Left colon (tissue), 2 donors: ENCODE measurements around the gene FAM81A. TPM values are rescaled to one million over a fixed set of nuclear protein-coding genes. Genes with fewer than 3 reads are reported as not detected.

ENCODE experiments used
- ATAC-seq: fragments of 200-7000 bp; cut with Tn5 transposase; one replicate; pipeline ENCODE4 v1.9.1; 2020; ENCODE audit warnings: mild to moderate bottlenecking, moderate library complexity
- DNase-seq, 2 donors: peaks; one replicate each; pipeline ENCODE4 v3.0.0-alpha.2; 2020
- intact Hi-C, 2 donors: fragments of 100-400 bp; cut with DNase I in 1 of 2; cut with micrococcal nuclease in 1 of 2; formaldehyde crosslinking; loops; one replicate each; pipeline versions ENCODE4 v1.11.2 to v1.14.0; 2022; cut with DNase I, micrococcal nuclease
- total RNA-seq, 2 donors: library from RNA; stranded (reverse); fragmentation: NEBNext Ultra II Directional; extraction: Animal tissue kit (Norgen Biotek cat#: 25700); gene quantifications; one replicate each; pipeline ENCODE4 v1.2.1, GENCODE V29; 2021
- donor health status: DM: no; HTN: no; CAD: no.
- donor health status: DM: yes; HTN: yes; CAD: no.

Gene FAM81A
- total RNA-seq, 2 donors from 2014 or later, result 9.0 to 9.2 TPM

- intact Hi-C loops, result no loop called here
- ATAC-seq (no peak), DNase-seq (no peak)
Observed at GRCh38 chr15:59528429-59528828, 90.4 kb downstream of the FAM81A start.

- ATAC-seq, result peak; percentile 70
- intact Hi-C loops, result no loop called here
- DNase-seq, result peak; percentile 86
Observed at GRCh38 chr15:59528961-59529402, 91.0 kb downstream of the FAM81A start.

DNA sequence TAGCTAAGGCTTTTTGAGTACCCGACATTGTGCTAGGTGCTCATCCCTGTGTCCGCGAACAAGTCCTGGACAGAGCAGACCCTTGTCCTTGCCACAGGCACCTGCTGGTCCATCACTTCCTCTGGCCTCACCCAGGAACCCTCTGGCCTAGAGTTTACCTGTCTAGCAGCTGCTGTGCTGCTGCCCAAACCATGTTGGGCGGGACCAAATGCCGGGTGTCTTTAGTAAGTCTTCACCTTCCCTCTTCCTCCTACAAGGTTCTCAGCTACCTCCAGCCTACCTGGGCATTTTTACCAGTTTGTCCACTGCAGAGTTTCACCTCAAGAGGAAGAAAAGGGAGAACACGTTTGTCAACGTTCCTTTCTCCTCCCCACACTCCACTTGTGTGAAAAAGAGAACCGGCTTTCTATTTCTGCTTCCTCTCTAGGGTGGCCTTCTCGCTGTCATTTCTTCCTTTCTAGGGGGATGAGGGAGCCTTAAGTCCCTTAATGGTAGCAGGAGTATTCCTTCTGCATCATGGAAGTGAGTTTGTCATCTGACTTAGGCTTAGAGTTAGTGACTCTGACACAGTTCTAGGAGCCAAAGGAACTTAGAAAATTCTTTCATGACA, 93.2 kb downstream of the FAM81A start:
- peak; percentile 38 for ATAC-seq
- DNase-seq, result peak in 1 of 2 donors; percentile 59
- intact Hi-C loops, result no loop called here

GRCh38 chr15:59532770-59533379, 94.9 kb downstream of the FAM81A start:
- intact Hi-C loops, result no loop called here
- peak in 1 of 2 donors; percentile 45 for DNase-seq
- ATAC-seq, result peak; percentile 32

- DNase-seq (no peak), ATAC-seq (no peak)
- intact Hi-C loops, result no loop called here
Observed at GRCh38 chr15:59536553-59536952, 98.6 kb downstream of the FAM81A start.

DNA sequence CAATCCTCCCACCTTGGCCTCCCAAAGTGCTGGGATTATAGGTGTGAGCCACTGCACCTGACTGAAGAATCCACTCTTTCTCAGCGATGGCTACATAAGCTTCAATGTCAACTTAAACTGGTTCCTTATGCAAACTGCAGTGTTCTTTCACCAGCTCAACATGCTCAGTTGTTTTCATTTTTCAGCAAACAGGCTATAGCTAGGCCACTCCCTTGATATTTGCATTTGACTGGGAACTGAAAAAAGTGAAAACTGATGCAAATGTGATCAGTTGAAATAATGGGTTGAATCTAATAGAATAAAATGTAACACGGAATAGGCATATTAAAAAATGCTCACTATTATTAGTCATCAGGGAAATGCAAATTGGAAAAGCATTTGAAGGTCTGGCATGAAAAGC, 99.4 kb downstream of the FAM81A start:
- intact Hi-C loops, result no loop called here
- ATAC-seq (no peak), DNase-seq (no peak)

GRCh38 chr15:59538494-59538893, 100.5 kb downstream of the FAM81A start:
- ATAC-seq, result no peak
- DNase-seq, result no peak
- intact Hi-C loops, result no loop called here

GRCh38 chr15:59539799-59540198, 101.8 kb downstream of the FAM81A start:
- ATAC-seq (peak; percentile 37), DNase-seq (no peak)
- intact Hi-C loops, result no loop called here

DNA sequence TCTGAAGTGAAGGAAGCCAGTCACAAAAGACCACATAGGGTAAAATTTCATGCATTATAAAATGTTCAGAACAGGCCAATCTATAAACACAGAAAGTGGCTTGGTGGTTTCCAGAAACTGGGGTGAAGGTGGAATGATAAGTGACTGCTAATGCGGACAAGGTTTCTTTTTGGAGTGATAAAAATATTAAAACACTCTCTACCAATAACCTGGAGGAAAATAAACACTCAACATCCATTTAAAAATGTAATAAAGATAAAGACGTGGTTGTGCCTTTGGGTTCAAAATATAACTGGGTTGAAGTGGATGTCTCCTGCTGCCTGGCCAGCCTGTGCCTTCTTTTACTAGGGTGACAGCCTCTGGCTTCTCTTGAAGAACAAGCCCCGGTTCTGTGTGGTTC, 102.7 kb downstream of the FAM81A start:
- ATAC-seq (peak; percentile 61), DNase-seq (peak in 1 of 2 donors; percentile 18)
- intact Hi-C loops, result no loop called here

DNA sequence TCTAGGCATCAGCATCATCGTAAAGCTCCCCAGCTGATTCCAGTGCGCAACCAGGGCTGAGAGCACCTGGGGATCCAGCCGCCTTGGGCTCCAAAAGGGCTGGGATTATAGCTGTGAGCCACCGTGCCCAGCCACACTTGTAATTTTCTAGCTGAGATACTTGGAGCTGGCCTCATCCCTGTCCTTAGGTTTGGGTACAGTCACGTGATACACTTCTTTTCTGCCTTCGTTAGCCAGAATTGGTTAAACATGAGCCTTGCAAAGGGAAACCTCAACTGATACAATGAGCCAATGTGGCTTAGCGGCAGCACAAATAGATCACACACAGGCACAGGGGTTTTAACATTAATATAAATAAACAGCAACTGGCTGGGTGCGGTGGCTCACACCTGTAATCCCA, 103.8 kb downstream of the FAM81A start:
- DNase-seq, result peak in 1 of 2 donors; percentile 4
- intact Hi-C loops, result no loop called here
- ATAC-seq, result no peak

DNA sequence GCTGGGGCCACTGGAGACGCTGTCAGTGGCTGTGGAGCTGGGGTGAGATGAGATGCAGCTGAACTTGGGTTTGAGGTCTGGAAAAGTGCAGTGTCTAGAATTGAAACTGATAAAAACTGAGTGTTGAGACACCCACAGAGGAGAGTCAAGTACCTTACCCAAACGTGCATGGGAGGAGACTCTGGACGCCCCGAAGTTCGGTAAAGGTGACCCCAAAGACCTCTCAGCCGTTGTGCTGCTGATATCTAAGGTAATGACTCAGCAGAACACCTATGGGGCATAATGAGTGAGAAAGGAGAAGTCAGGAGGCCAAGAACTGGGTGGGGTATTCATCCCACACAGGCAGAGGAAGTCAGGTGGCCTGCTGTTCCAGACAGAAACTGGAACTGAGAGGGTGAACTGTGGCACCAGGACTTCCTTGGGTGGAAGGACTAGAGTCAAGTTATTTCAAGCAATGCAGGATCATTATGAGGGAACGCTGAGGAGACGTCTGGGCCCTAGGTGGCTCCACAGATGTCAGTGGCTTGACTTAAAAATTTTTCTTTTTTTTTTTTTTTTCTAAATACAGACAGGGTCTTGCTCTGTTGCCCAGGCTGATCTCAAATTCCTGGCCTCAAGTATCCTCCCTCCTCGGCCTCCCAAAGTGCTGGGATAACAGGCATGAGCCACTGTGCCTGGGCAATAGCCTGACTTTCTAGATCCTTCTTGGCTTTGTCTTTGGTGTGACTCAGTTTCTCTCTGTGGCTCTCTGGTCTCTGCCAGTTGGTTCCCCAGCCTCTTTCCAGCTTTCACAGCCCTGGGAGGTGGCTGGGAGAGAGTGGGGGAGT, 105.9 kb downstream of the FAM81A start:
- intact Hi-C loops, result no loop called here
- peak; percentile 32 to 62 for DNase-seq
- ATAC-seq, result peak; percentile 68

DNA sequence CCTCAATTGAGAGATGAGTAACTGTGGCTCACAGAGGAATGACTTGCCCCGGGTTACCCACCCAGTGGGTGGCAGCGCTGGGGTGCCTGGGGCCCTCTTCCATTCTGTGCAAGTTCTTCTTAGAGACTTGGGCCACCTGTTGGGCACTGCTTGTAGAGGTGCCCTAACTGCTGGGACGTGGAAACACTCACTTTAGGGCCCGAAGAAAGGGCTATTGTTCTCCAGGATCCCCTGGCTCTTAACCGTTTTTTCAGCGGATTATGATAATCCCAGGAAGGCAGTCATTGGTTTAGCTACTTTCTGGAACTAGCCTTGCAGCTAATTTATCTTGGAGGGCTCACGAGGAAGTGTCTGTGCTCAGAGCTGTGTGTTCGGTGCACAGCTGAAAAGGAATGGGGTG, 107.6 kb downstream of the FAM81A start:
- peak in 1 of 2 donors; percentile 4 for DNase-seq
- peak; percentile 2 for ATAC-seq
- intact Hi-C loops, result no loop called here

GRCh38 chr15:59548501-59549226, 110.7 kb downstream of the FAM81A start:
- intact Hi-C loops, result no loop called here
- DNase-seq, result no peak
- ATAC-seq, result peak; percentile 32

- peak; percentile 74 for ATAC-seq
- DNase-seq, result no peak
- intact Hi-C loops, result no loop called here
Observed at GRCh38 chr15:59549301-59550185, 111.6 kb downstream of the FAM81A start.

DNA sequence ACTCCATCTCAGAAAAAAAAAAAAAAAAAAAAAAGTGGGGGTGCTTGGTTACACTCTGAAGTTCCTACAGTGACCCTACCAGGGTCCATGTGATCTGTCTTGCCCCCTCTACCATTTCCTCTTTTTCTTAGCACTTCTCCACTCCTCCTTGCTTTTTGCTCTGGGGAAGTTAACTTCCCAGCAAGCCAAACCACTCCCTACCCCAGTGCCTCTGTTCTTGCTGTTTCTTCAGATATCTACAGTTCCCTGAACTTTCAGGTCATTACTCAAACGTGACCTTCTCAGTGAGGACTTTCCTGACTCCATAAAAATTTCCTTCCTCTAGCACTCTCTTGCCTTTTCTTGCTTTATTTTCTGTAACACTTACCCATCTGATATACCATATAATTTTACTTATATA, 112.5 kb downstream of the FAM81A start:
- intact Hi-C loops, result no loop called here
- peak; percentile 19 for ATAC-seq
- DNase-seq, result no peak

DNA sequence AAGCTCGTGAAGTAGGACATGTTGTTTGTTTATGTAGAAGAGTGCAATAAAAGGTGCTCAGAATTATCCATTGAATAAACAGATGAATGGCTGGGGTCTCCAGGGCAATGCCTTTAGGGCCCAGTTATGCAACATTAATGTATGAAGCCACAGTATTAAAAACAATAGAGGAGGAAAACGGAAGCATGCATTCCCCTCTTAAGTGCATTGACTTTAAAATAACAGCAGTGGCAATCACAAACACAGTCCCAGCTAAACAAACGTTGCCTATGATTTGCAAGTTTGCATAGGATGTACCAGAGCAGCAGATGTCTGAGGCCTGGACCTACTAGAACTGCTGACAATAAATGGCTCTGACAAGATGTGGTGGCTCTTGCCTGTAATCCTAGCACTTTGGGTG, 113.0 kb downstream of the FAM81A start:
- ATAC-seq (peak; percentile 4), DNase-seq (no peak)
- intact Hi-C loops, result no loop called here

- no peak for DNase-seq
- ATAC-seq, result no peak
- intact Hi-C loops, result no loop called here
Observed at GRCh38 chr15:59553879-59554735, 116.1 kb downstream of the FAM81A start.
